ENCODE results near the gene C11orf65.

DNA sequence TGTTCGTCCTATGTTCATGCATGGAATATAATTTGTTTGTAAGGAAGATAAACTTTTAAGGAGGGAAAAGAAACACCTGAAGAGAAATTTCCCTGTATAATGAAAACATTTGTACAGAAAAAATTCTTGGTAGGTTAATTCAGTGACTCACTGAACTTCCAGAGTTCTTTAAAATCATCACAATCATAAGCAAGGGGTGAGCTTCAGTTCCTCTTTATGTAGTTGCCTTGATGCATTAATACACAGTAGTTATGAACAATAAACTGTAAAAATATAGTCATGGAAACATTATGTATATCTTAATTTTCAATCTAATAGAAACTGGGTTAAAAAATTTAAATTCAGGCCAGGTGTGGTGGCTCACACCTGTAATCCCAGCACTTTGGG lies 1.1 kb upstream of the C11orf65 start:
- TF ChIP-seq EZH2 (IDR thresholded peaks at IDR 0.05): no peak
- no peak for TF ChIP-seq POLR2AphosphoS5 (IDR thresholded peaks at IDR 0.05; ENCODE audit: borderline replicate concordance, low read depth, low read length)
- no peak for TF ChIP-seq FOXP2 (optimal IDR thresholded peaks at IDR 0.05; ENCODE audit: control extremely low read depth, extremely low read length, insufficient read depth)

Data from SK-N-MC (cell line).